HG03097 (cell line): ENCODE measurements around the gene SLC25A13.

ENCODE experiments used
- ATAC-seq: cut with Tn5 transposase; IDR thresholded peaks from one replicate; pipeline ENCODE4 v1.9.1; 2021; ENCODE audit not compliant: unreplicated experiment, low FRiP score

Gene SLC25A13

GRCh38 chr7:96116173-96116572 is 205.7 kb downstream of the SLC25A13 start:
- ATAC-seq = no peak

GRCh38 chr7:96114190-96114589 is 207.7 kb downstream of the SLC25A13 start:
- no peak for ATAC-seq

- no peak for ATAC-seq
Measured at GRCh38 chr7:96111405-96111804, 210.5 kb downstream of the SLC25A13 start.

GRCh38 chr7:96104984-96105383 is 216.9 kb downstream of the SLC25A13 start:
- no peak for ATAC-seq

GRCh38 chr7:96102096-96102811 is 219.6 kb downstream of the SLC25A13 start:
- ATAC-seq = no peak

GRCh38 chr7:96100737-96101136 is 221.2 kb downstream of the SLC25A13 start:
- ATAC-seq = no peak

- no peak for ATAC-seq
Measured at GRCh38 chr7:96097835-96098234, 224.1 kb downstream of the SLC25A13 start.

- no peak for ATAC-seq
Measured at GRCh38 chr7:96093435-96093834, 228.5 kb downstream of the SLC25A13 start.

GRCh38 chr7:96090756-96091155 is 231.1 kb downstream of the SLC25A13 start:
- ATAC-seq = no peak

- ATAC-seq = no peak
Measured at GRCh38 chr7:96089511-96089910, 232.4 kb downstream of the SLC25A13 start.

- no peak for ATAC-seq
Measured at GRCh38 chr7:96088579-96088978, 233.3 kb downstream of the SLC25A13 start.

GRCh38 chr7:96085953-96086352 is 235.9 kb downstream of the SLC25A13 start:
- no peak for ATAC-seq

- ATAC-seq = no peak
Measured at GRCh38 chr7:96084881-96085553, 236.9 kb downstream of the SLC25A13 start.

GRCh38 chr7:96080027-96080426 is 241.9 kb downstream of the SLC25A13 start:
- no peak for ATAC-seq

- ATAC-seq = no peak
Measured at GRCh38 chr7:96076350-96076707, 245.6 kb downstream of the SLC25A13 start.

- peak; percentile 90 for ATAC-seq
Measured at GRCh38 chr7:96075510-96076349, 246.2 kb downstream of the SLC25A13 start.

GRCh38 chr7:96074871-96075270 is 247.0 kb downstream of the SLC25A13 start:
- ATAC-seq = no peak
